Measurements from ENCODE around the gene GMPR.
"Not testable (repeated sequence)": the region's sequence is repeated elsewhere in the genome, so short reads cannot be mapped to it uniquely, and the experiment has no call there.

Gene GMPR

GRCh38 chr6:16258709-16259075 lies 20.3 kb downstream of the GMPR start:
- H3K4me3 ChIP-seq (ENCODE audit: low read depth, low read length): no peak overlapping the region
- TF ChIP-seq CTCF (IDR thresholded peaks at IDR 0.05; ENCODE audit: borderline replicate concordance, insufficient read depth, low read depth, low read length): no peak

DNA sequence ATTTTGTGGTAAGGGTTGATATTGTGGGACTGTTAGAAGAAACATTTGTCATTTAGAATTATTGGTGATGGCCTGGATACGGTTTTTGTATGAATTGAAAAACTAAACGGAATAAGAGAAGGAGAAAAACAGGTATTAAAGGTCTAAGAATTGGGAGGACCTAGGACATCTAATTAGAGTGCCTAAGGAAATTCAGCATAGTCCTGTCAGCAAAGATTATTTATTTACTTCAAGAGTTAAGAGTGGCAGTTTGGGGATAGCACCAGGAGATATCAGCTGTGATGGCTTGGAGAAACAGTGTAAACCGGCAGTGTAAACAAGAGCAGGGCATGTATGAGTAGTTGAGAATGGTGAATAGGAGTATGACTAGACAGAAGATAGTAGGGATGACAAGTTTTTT lies 21.2 kb downstream of the GMPR start:
- not testable (repeated sequence) for H3K4me3 ChIP-seq (ENCODE audit: low read depth, low read length)

GRCh38 chr6:16260602-16261001 lies 22.2 kb downstream of the GMPR start:
- H3K4me3 ChIP-seq (ENCODE audit: low read depth, low read length): not testable (repeated sequence)

- not testable (repeated sequence) for H3K4me3 ChIP-seq (ENCODE audit: low read depth, low read length)
Measured at GRCh38 chr6:16262773-16263172, 24.4 kb downstream of the GMPR start.

DNA sequence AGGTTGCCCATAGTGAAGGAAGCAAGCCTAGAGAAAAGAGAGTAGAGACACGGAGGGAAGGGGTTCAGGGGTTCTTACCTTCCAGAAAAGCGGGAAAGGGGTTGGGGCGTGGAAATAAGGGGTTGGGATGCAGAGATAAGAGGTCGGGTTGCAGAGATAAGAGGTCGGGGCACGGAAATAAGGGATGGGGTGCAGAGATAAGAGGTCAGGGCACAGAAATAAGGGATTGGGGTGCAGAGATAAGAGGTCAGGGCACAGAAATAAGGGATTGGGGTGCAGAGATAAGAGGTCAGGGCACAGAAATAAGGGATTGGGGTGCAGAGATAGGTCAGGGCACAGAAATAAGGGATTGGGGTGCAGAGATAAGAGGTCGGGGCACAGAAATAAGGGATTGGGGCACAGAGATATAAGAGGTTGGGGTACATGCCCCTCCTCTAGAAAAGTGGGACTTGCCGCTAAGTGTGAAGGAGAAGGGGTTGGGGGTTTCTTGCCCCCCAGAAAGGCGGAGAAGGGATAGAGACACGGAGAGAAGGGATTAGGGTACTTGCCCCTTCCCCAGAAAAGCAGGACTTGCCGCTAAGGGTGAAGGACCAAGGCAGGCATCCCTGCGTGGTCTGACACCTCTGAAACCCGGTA lies 25.2 kb downstream of the GMPR start:
- not testable (repeated sequence) for H3K4me3 ChIP-seq (ENCODE audit: low read depth, low read length)

DNA sequence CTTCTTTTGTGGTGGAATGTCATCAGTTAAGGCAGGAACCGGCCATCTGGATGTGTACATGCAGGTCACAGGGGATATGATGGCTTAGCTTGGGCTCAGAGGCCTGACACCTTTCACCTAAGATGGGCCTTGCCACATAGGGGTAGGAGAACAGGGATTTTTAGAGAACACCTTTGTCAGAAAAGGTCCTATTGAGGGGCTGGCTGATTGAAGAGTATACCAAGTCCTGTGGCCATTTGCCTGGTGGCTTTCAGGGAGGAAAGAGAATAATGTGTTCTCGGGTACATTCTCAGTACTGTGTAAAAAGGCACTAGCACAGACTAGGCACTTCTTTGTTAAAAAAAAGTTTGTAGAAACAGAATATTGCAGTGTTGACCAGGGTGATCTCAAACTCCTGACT lies 26.4 kb downstream of the GMPR start:
- no peak for TF ChIP-seq CTCF (IDR thresholded peaks at IDR 0.05; ENCODE audit: borderline replicate concordance, insufficient read depth, low read depth, low read length)
- H3K4me3 ChIP-seq (ENCODE audit: low read depth, low read length): no peak overlapping the region

- H3K4me3 ChIP-seq (ENCODE audit: low read depth, low read length): no peak overlapping the region
- no peak for TF ChIP-seq CTCF (IDR thresholded peaks at IDR 0.05; ENCODE audit: borderline replicate concordance, insufficient read depth, low read depth, low read length)
Measured at GRCh38 chr6:16265351-16266341, 27.3 kb downstream of the GMPR start.

DNA sequence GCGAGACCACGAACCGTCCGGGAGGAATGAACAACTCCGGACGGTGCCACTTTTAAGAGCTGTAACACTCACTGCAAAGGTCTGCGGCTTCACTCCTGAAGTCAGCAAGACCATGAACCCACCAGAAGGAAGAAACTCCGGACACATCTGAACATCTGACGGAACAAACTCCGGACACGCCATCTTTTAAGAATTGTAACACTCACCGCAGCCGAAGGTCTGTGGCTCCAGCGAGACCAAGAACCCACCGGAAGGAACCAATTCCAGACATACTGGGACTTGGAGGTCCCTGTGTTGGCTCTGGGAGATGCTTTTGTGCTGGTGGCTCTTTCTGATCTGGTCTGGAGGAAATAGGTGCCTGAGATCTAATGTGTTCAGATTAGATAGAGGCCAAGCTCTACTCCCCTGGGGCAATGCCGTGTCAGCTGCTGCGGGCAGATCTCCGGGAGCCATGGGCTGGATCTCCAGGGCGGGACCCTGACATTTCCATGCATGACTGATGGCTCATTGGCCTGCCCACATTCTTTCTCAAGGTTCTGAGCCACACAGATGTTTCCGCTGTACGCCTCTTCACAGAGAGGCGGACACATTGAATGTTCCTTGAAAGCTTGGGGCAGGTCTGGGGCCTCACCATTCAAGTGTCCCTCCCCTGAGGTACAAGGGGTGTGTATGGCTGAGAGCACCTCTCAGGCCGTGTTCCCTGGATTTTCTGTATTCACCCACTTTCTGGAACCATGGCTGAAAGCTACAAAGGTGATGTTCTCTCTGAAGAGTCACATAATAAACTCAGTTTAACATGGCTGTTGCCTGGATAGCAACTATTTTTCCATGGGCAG lies 29.3 kb downstream of the GMPR start:
- no peak for TF ChIP-seq CTCF (IDR thresholded peaks at IDR 0.05; ENCODE audit: borderline replicate concordance, insufficient read depth, low read depth, low read length)
- H3K4me3 ChIP-seq (ENCODE audit: low read depth, low read length): no peak overlapping the region

GRCh38 chr6:16269442-16270070 lies 31.2 kb downstream of the GMPR start:
- not testable (repeated sequence) for H3K4me3 ChIP-seq (ENCODE audit: low read depth, low read length)

Data from GM12875 (cell line).